K562 (cell line): Measurements from ENCODE around the gene RTL10. TPM values are rescaled to one million over a fixed set of nuclear protein-coding genes. Genes with fewer than 3 reads are reported as not detected.

ENCODE experiments used
- CHD4 ChIP-seq: fragments of 200-600 bp; sonication (generic); IDR thresholded peaks from 3 replicates; pipeline ENCODE4 v1.6.1; 2012; ENCODE audit warnings: low read depth, mild to moderate bottlenecking, mixed read lengths, low read length, inconsistent platforms; ENCODE audit not compliant: insufficient read depth, insufficient replicate concordance, poor library complexity, severe bottlenecking
- ERF ChIP-seq: fragments of 450-650 bp; formaldehyde crosslinking; IDR thresholded peaks from 2 replicates; pipeline ENCODE4 v1.4.0; 2020; ENCODE audit warnings: mild to moderate bottlenecking, mixed read lengths
- FOXM1 ChIP-seq, 2 experiments: fragments of 450-650 bp in 1 of 2; sonication (generic) in 1 of 2; formaldehyde crosslinking in 1 of 2; IDR thresholded peaks; 2 replicates each; pipeline versions ENCODE4 v1.6.1 to v1.9.0; 2017 to 2022; ENCODE audit warnings: low read depth in 2 of 2, mild to moderate bottlenecking in 2 of 2, missing genetic modification reagents in 1 of 2, moderate library complexity in 1 of 2
- HNRNPLL ChIP-seq: fragments of 200-400 bp; formaldehyde crosslinking; IDR thresholded peaks from 2 replicates; pipeline ENCODE4 v1.6.1; 2017; ENCODE audit warnings: low read length, low read depth, mild to moderate bottlenecking; ENCODE audit not compliant: poor library complexity, severe bottlenecking
- KAT2B ChIP-seq: IDR thresholded peaks from one replicate; pipeline ENCODE4 v1.6.1; 2012; ENCODE audit warnings: low read depth, mild to moderate bottlenecking, control low read depth, inconsistent platforms, low read length, moderate library complexity
- MECOM ChIP-seq: fragments of 250-450 bp; sonication (Bioruptor Pico); IDR thresholded peaks from 2 replicates; pipeline ENCODE4 v1.8.0; 2022; ENCODE audit warnings: inconsistent platforms
- NCOA4 ChIP-seq: fragments of 450-650 bp; IDR thresholded peaks from 2 replicates; pipeline ENCODE4 v1.6.1; 2018; ENCODE audit warnings: mild to moderate bottlenecking; ENCODE audit not compliant: partially characterized antibody
- NFIC ChIP-seq: fragments of 450-650 bp; IDR thresholded peaks from 2 replicates; pipeline ENCODE4 v1.6.1; 2017; ENCODE audit warnings: mild to moderate bottlenecking, inconsistent platforms
- PATZ1 ChIP-seq: fragments of 250-450 bp; sonication (Bioruptor Pico); IDR thresholded peaks from 2 replicates; pipeline ENCODE4 v1.5.0; 2020; ENCODE audit warnings: mild to moderate bottlenecking, borderline replicate concordance
- PTBP1 ChIP-seq: fragments of 200-400 bp; formaldehyde crosslinking; IDR thresholded peaks from 2 replicates; pipeline ENCODE4 v1.6.1; 2017; ENCODE audit warnings: low read depth, low read length
- SMAD1 ChIP-seq: fragments of 150-350 bp; IDR thresholded peaks from 2 replicates; pipeline ENCODE4 v1.6.1; 2014; ENCODE audit warnings: low read length, low read depth; ENCODE audit not compliant: partially characterized antibody
- STAT6 ChIP-seq: sonication (generic); formaldehyde crosslinking; IDR thresholded peaks from 2 replicates; pipeline ENCODE4 v1.8.1; 2023; ENCODE audit warnings: mild to moderate bottlenecking, missing genetic modification reagents
- THAP7 ChIP-seq: fragments of 250-450 bp; sonication (Bioruptor Pico); IDR thresholded peaks from 2 replicates; pipeline ENCODE4 v1.5.0; 2021
- XRCC4 ChIP-seq: IDR thresholded peaks from one replicate; pipeline ENCODE4 v1.6.1; 2011; ENCODE audit not compliant: insufficient read depth, insufficient read length; ENCODE audit errors: extremely low read depth
- ZFP91 ChIP-seq: sonication (generic); formaldehyde crosslinking; IDR thresholded peaks from 2 replicates; pipeline ENCODE4 v1.8.0; 2022; ENCODE audit warnings: mild to moderate bottlenecking, missing genetic modification reagents
- ZNF143 ChIP-seq: sonication (generic); formaldehyde crosslinking; IDR thresholded peaks from 2 replicates; pipeline ENCODE4 v1.9.0; 2022; ENCODE audit warnings: mild to moderate bottlenecking, missing genetic modification reagents
- ZNF449 ChIP-seq: fragments of 250-450 bp; sonication (Bioruptor Pico); IDR thresholded peaks from 2 replicates; pipeline ENCODE4 v1.8.0; 2022; ENCODE audit warnings: moderate library complexity, mild to moderate bottlenecking, inconsistent platforms
- polyA plus RNA-seq, 8 experiments: library from polyadenylated mRNA; depleted of rRNA in 4 of 8; stranded (reverse) in 5 of 8; unstranded in 3 of 8; fragments of >200 nt; fragmentation: Nextera tagmentation in 2 of 8; fragmentation: Illumina TruSeq in 1 of 8; extraction: Ambion mirVana in 2 of 8; extraction: Trizol in 1 of 8; gene quantifications; 2 replicates each; pipeline versions ENCODE4 v1.2.1 to v1.2.3, GENCODE V29; 2011 to 2014; ENCODE audit warnings: inconsistent platforms in 1 of 8, missing spikeins in 1 of 8
- total RNA-seq, 7 experiments: library from RNA; depleted of rRNA in 6 of 7; stranded (reverse); fragments of >200 nt in 6 of 7; fragmentation: Illumina TruSeq in 2 of 7; extraction: Trizol in 2 of 7; gene quantifications; 2 replicates each; pipeline versions ENCODE4 v1.2.1 to v1.2.3, GENCODE V29; 2011 to 2021; ENCODE audit warnings: low replicate concordance in 1 of 7

The RTL10 gene
- total and polyA plus RNA-seq, 9 of the 15 experiments (the other 6 are each of a cell fraction or from before 2014, with no cell fraction given), result 19.8 to 75.5 (median 32.5) TPM

GRCh38 chr22:19848298-19849224 is 6.1 kb downstream of the RTL10 start (continued):
- TF ChIP-seq ZNF449 (CRISPR knock-in tag) (no peak), MECOM (CRISPR knock-in tag) (no peak), SMAD1 (peak; percentile 19), ZNF143 (CRISPR knock-in tag) (no peak), HNRNPLL (no peak), FOXM1 (IDR thresholded peaks at IDR 0.05; ENCODE audit: low read depth) (no peak), FOXM1 (CRISPR knock-in tag; IDR thresholded peaks at IDR 0.05; ENCODE audit: low read depth) (no peak), CHD4 (no peak), KAT2B (no peak), NFIC (no peak), NCOA4 (no peak), THAP7 (CRISPR knock-in tag) (no peak), ZFP91 (CRISPR knock-in tag) (no peak), STAT6 (CRISPR knock-in tag) (0 out of 2 replicates have a peak, but pooled peaks have one; percentile 44), ERF (CRISPR knock-in tag) (peak; percentile 10; the same call in 1 of the 2 replicates), PTBP1 (no peak), PATZ1 (CRISPR knock-in tag) (no peak), XRCC4 (no peak)
